GM21576 (cell line): ENCODE results near the gene ZCCHC7.
A peak's percentile ranks its signal among the peaks of the same experiment; 100 is the strongest.
"Not testable (repeated sequence)": the region's sequence is repeated elsewhere in the genome, so short reads cannot be mapped to it uniquely, and the experiment has no call there.

Source experiments
- ATAC-seq: cut with Tn5 transposase; IDR thresholded peaks from one replicate; pipeline ENCODE4 v1.9.1; 2021; ENCODE audit warnings: mild to moderate bottlenecking, moderate library complexity; ENCODE audit not compliant: unreplicated experiment

Gene ZCCHC7

DNA sequence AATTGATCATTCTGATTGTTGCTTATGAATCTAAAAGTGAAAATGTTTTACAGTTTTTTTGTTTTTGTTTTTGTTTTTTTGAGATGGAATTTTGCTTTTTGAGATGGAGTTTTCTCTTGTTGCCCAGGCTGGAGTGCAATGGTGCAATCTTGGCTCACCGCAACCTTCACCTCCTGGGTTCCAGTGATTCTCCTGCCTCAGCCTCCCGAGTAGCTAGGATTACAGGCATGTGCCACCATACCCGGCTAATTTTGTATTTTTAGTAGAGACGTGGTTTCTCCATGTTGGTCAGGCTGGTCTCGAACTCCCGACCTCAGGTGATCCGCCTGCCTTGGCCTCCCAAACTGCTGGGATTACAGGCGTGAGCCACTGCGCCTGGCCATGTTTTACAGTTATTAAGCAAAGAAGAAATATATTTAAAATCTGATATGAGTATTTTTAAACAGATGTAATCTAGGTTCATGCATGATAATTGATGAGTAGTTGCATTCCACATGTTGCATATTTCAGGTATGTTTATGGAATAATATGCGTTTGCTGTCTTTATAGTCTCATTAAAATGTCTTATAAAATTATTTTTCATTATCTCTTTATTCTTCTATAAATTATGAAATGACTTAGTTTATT, 171.4 kb downstream of the ZCCHC7 start:
- ATAC-seq, result not testable (repeated sequence)

DNA sequence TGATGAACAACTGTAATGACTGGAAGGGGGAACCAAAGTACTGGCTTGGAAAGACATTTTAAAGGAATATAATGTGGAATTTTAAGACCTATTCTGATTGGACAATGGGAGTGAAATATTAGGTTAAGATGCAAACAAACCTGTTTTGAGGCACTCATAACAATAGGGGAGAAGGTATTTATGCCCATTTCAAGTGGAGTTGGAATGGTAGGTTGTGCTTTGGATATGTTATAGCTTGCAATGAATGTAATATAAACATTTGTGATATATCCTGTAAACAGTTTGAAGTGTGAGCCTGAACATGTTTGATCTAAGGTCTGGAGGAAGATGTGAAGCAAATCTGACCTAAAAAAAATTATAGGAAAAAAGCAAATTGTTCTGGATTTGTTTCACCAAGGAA, 172.5 kb downstream of the ZCCHC7 start:
- ATAC-seq, result no peak

DNA sequence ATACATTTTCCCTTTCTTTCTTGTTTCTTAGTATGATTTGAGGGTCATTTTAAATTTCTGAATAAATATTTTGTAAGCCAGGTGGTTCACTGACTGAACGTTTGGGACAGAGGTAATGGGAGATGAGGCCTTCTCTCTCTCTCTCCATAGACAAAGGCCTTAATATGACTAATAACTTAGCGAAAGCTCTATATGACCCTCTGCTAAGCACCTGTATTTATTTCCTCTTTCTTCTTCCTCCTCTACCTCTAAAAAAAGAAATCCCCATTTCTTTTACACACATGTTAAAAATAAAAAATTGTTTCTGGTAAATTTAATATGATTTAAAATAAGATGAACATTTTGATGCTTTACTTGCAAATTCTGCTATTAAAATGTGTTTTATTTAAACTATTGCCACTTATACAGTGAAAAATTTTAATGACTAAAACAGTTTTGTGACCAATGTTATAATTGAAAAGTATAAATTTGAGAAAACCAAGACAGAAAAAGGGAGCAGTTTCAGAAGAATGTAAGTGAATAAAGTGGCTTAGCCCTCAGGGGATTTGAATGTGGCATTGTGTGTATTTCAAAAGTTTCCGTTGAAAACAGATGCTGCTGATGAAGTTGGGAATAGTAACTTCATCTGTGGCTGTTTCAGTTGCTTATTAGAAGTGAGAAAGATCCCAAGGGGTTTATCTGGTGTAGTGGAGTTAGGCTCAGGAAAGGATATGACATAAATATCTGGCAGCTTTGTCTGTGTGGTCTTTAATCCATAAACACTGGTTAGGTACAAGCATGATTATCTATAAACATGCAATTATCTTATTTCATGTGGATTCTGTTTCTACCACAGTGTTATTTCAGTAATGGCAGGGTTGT, 173.5 kb downstream of the ZCCHC7 start:
- peak; percentile 54 for ATAC-seq

DNA sequence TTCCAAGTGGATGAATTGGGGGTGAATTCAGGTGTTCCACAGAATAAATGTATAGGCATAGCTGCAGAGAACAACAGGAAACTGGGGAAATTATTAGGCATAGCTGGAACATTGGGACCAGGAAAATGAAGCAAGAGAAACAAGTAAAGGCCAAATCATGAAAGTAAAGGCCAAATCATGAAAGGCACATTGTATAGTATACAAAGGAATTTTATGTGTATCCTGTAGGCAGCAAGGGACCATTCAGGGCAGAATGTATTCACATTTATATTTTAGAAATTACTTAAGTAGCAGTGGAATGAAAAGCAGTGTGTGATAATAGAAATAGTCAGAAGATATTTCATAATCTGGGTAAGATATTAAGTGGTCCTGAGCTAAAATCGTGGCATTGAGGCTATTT, 174.8 kb downstream of the ZCCHC7 start:
- no peak for ATAC-seq

DNA sequence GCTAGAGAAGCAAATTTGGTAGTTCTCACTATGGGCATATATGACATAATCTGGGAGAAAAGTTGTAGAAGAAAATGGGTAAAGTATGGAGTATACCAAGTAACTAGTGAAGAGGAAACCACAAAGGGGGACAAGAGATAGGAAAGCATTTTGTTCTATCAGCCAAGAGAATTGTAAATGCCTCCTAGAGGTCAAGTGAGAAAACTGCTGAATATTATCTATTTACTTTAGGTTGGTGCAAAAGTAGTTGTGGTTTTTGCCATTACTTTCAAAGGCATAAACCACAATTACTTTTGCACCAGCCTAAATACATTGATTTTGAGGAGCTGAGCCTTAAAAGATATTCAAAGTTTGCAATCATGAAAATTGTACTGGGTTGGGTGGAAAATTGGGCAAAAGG, 175.4 kb downstream of the ZCCHC7 start:
- ATAC-seq, result no peak

- ATAC-seq, result no peak
Measured at GRCh38 chr9:37297592-37297991, 177.2 kb downstream of the ZCCHC7 start.

GRCh38 chr9:37300620-37301019, 180.2 kb downstream of the ZCCHC7 start:
- peak; percentile 40 for ATAC-seq

- no peak for ATAC-seq
Measured at GRCh38 chr9:37301042-37301853, 180.9 kb downstream of the ZCCHC7 start.

GRCh38 chr9:37301854-37302172, 181.4 kb downstream of the ZCCHC7 start:
- no peak for ATAC-seq

GRCh38 chr9:37302277-37302676, 181.9 kb downstream of the ZCCHC7 start:
- ATAC-seq, result peak; percentile 78

DNA sequence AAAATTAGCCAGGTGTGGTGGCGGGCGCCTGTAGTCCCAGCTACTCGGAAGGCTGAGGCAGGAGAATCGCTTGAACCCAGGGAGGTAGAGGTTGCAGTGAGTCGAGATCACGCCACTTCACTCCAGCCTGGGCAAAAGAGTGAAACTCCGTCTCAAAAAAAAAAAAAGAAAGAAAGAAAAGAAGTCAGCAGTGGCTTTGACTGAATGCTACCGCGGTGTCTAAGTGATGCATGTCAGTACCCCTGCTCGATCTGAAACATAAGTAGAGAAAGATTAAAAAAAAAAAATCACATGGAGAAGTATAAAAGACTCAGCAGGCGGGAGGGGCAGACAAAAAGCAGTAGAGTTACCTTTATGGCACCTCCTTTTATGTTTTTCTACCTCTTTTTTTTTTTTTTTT, 182.9 kb downstream of the ZCCHC7 start:
- ATAC-seq, result not testable (repeated sequence)

GRCh38 chr9:37309136-37309535, 188.8 kb downstream of the ZCCHC7 start:
- no peak for ATAC-seq

DNA sequence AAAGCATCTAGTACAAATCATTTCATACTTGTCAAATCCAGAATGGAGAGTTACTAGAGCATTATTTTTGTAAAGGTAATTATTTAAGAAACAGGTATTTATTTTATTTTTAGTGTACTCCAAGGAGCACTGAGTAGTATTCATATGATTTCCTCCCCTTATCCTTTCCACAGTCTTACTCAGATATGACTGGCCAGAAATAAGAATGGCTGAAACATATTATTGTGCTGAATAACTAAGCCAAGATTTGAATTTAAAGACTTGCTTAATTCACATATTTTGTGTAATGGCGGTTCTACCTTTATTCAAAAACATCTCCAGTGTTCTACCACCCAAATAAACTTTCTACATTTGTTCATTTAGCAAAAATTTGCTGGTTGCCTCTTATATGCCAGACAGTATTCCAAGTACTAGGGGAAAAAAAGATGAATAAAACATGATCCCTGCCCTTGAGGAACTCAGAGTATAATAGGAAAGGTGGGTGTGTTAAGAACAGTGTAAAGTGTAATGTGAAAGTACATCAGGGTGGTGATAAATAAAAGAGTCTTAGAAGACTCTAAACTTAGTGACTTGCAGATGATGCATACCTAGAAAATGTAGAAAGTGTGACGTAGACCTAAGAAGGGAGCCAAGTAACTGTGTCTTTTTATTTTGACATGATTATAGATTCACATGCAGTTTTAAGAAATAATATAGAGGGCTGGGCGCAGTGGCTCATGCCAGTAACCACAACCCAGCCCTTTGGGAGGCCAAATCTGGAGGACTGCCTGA, 191.7 kb downstream of the ZCCHC7 start:
- ATAC-seq, result no peak

GRCh38 chr9:37324261-37324683, 203.9 kb downstream of the ZCCHC7 start:
- ATAC-seq, result peak; percentile 47

GRCh38 chr9:37324691-37325490, 204.5 kb downstream of the ZCCHC7 start:
- peak; percentile 27 for ATAC-seq

- no peak for ATAC-seq
Measured at GRCh38 chr9:37325778-37326177, 205.4 kb downstream of the ZCCHC7 start.

DNA sequence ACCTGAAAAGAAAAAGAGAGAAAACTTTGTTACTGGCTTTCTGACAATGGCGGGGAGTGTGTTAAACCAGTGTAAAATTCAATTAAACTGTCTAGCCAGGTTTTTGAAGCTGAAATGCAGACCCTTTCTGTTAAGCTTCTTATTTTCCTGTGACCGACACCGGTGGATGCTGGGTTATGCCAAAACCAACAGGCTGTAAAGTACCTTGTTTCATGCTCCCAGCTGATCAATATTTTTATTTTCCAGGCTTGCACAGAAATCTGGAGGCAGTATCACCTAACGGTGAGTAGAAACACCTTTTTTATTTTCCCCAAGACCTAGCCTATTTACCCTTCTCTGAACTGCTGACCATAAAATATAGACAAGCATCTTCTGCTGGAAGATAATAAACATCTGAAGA, 207.2 kb downstream of the ZCCHC7 start:
- ATAC-seq, result no peak

DNA sequence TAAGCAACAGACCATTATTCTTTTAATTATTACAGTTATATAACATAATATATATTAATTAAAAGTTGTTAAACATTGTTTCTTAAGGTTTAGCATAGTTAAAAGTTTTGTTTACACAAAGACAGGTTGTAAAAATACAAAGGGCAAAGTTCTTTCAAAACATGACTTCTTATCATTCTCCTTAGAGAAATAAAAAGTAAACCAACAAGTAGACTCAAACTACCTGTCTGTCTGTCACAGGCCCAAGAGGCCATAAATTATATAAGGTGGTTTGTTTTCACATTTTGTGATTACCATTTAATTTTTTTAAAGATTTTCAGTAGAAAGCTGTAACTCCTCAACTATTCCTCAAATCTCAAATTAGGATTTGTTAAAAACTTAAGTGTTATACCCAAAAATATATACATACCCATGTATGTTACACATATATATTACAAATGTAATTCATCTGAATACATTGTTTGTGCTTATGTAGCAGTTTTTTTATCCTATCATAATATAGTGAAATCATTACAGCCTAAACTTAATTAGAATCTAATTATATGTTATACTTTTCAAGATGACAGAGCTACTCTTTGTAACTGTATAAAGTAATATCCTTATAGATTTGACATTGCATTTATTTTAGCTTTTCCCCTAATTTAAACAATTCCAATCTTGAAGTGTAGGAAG, 208.3 kb downstream of the ZCCHC7 start:
- no peak for ATAC-seq

- no peak for ATAC-seq
Measured at GRCh38 chr9:37329576-37329975, 209.2 kb downstream of the ZCCHC7 start.

DNA sequence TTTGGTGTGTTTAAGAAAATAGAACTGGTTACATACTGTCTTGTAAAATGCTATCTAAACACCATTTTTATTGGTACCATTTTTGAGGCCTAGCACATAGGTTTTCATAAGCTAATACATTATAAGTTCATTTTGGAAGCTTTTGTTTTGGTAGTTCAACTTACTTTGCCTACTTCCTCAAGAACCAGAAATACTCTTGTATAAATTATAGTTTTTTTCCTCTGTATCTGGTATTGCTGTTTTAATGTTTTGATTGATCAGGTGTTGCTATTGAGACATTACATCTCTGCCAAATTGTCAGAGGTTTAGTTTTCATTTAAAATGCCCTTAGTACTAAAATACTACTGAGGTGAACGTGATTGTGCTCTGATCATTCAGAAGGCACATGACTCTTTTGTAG, 211.5 kb downstream of the ZCCHC7 start:
- ATAC-seq, result no peak
